HPDE6-E6E7 (cell line): ENCODE data around the gene CUL4B.
A peak's percentile ranks its signal among the peaks of the same experiment; 100 is the strongest.
"Not testable (repeated sequence)": the region's sequence is repeated elsewhere in the genome, so short reads cannot be mapped to it uniquely, and the experiment has no call there.

Experiments used
- DNase-seq: peaks from one replicate; pipeline ENCODE4 v3.0.0; 2011; ENCODE audit warnings: missing footprints; ENCODE audit errors: extremely low spot score

The CUL4B gene

GRCh38 chrX:120522820-120523219, 37.9 kb downstream of the CUL4B start:
- DNase-seq = no peak

DNA sequence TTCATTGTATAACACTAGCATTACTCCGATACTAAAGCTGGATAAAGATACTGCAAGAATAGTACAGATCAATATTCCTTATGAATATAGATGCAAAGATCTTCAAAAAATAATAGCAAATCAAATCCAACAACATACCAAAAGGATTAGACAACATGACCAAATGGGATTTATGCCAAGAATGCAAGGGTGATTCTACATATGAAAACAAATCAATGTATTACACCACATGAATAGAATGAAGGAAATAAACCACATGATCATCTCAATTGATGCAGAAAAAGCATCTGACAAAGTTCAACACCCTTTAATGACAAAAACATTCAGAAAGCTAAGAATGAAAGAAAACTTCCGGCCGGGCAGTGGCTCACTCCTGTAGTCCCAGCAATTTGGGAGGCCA, 42.8 kb downstream of the CUL4B start:
- no peak for DNase-seq

DNA sequence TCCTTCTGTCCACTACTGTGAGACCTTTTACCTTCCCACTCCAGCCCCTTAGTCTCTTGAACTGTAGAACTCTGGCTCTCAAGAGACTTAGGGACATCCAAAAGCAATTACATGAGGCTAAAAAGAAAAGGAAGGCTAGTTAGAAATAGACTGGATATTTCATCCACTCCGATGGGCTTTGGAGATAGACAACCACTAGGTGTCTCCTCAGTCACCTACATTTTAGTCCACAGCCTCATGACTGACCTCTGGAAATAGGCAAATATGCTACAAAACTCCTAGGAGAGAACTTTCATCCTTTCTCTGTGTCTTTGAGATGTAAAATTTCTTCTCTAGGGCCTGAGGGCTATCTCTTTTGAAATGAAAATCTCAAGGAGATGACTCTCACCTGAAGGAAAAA, 46.5 kb downstream of the CUL4B start:
- peak; percentile 9 for DNase-seq

GRCh38 chrX:120512627-120513026, 48.1 kb downstream of the CUL4B start:
- no peak for DNase-seq

DNA sequence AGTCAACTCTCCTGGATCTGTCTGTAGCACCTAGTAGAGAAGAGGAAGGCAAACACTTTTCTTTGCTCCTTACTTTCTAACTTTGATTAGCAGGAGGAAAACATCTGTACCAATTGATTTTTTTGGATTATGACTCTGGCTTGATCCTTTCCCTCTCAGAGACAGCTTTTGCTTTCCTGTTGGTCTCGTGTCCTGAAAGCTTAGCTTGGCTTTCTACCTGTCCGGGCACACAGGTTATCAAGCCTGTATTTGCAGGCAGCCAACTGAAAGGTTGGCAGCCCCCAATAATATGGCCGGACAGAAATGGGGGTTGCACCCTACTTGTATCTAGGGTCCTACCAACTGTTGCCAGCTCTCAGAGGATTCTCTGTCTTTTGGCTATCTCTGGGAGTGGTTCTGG, 48.5 kb downstream of the CUL4B start:
- DNase-seq = no peak

DNA sequence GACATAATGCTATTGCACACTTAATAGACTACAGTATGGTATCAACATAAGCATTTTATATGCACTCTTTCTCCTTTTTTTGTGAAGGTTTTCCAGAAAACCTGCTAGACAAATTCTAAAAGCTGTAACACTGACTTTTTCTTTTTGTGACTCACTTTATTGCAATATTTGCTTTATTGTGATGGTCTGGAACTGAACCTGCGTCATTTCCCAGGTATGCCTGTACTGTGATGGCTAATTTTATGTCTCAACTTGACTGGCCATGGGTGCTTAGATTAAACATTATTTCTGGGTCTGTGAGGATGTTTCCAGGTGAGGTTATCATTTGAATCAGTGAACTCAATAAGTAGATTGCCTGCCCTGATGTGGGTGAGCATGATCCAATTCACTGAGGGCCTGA, 56.2 kb downstream of the CUL4B start:
- DNase-seq = no peak

GRCh38 chrX:120499301-120500072, 61.3 kb downstream of the CUL4B start:
- DNase-seq = no peak

- not testable (repeated sequence) for DNase-seq
Observed at GRCh38 chrX:120490119-120490518, 70.6 kb downstream of the CUL4B start.

DNA sequence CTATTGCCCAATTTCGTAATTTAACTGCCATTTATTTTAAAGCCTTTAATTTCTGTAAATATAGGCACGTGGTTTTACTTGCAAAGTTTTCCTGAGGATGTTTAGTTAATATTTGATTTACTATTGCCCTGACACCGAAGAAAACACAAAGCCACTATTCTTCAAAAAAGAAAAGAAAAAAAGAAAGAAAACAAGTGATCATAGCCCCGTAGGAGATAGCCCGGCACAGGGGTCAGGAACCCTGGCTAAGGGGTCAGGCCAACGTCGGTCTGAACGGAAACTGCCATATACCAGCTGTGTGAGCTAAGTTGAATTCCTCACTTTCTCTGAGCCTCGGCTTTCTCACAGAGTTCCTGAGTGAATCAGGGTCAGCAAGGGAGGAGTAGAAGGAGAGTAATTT, 74.0 kb downstream of the CUL4B start:
- DNase-seq = no peak

DNA sequence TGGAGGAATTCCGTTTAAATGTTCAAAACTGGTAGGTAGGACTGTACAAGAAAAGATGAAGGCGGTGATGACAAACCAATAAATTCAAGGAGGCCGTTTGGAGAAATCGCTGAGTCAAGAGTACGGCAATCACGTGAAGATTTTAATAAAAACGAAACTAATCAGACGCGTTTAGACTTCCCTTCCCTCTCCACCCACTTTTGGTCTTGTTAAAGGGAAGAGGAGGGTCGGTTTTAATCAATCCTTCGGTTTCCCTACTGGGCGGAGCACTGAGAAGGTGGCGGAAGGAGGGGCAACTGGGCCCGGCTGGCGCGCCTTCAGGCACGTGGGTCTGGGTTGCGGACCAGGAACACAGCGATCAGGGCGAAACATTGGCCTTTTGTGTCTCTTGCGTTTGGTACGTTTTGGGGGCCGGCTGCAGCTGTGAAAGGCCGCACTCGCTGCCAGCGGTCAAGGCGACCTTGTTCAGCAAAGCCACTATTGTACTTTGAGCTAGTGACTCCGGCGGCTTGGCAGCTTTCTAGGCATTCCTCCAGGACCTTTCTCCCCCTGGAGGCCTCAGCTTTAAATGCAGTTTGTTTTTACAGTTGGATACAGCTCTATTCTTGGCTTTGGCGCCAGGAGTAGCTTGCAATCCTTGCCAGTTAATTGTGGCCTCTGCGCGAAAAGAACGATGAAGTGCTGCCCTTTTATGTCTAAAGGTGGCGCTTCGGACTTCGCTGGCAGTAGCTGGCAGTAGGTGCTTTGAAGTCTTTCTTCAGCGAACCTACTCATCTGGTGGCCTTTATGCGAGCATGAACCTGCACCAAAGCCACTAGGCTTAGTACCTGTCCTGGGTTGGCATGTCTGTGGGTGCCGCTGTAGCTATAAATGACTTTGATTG, 74.9 kb downstream of the CUL4B start:
- DNase-seq = peak; percentile 49

GRCh38 chrX:120485315-120485637, 75.5 kb downstream of the CUL4B start:
- DNase-seq = no peak

DNA sequence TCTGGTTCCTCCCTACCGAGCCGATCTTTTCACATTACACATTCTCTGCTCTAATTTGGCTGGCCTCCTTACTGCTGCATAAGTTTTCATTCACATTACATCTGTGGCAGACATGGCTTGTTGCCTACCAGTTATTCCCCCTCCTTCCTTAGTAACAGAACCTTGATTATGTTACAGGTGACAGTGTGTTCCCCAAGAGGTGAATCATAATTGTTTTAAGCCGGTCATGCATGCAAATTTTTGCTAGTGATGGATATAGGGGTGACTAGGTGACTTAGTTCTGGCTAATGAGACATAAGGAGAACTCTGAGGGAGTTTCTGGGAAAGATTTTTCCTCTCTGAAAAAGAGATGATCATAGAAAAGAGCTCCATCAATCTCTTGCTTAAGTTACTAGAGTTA, 83.3 kb downstream of the CUL4B start:
- DNase-seq = no peak

GRCh38 chrX:120476714-120477113, 84.0 kb downstream of the CUL4B start:
- no peak for DNase-seq

- not testable (repeated sequence) for DNase-seq
Observed at GRCh38 chrX:120475447-120475846, 85.3 kb downstream of the CUL4B start.
